GM23248 (cell line): ENCODE results near the gene KIF26A. TPM values are rescaled to one million over a fixed set of nuclear protein-coding genes. Genes with fewer than 3 reads are reported as not detected.

Experiments
- DNase-seq: peaks from one replicate; pipeline ENCODE4 v3.0.0-alpha.2; 2015
- H2AFZ ChIP-seq: fragments of 200-600 bp; sonication (generic); 2 replicates; pipeline ENCODE4 v1.6.1; 2016; ENCODE audit warnings: antibody characterized with exemption
- H3F3A ChIP-seq: fragments of 200-600 bp; sonication (generic); 2 replicates; pipeline ENCODE4 v1.6.1; 2016; ENCODE audit warnings: mild to moderate bottlenecking, antibody characterized with exemption, mixed run types; ENCODE audit not compliant: insufficient read depth
- H3K27ac ChIP-seq: fragments of 200-600 bp; sonication (generic); 2 replicates; pipeline ENCODE4 v1.5.1; 2016; ENCODE audit warnings: mild to moderate bottlenecking
- H3K27me3 ChIP-seq: fragments of 200-600 bp; sonication (generic); replicated peaks from 2 replicates; pipeline ENCODE4 v1.6.1; 2016; ENCODE audit warnings: mild to moderate bottlenecking; ENCODE audit not compliant: insufficient read depth
- H3K36me3 ChIP-seq: fragments of 200-600 bp; sonication (generic); 2 replicates; pipeline ENCODE4 v1.6.1; 2016; ENCODE audit warnings: low read depth, mild to moderate bottlenecking
- H3K4me1 ChIP-seq: fragments of 200-600 bp; sonication (generic); 2 replicates; pipeline ENCODE4 v1.6.1; 2016; ENCODE audit warnings: mild to moderate bottlenecking; ENCODE audit not compliant: insufficient read depth
- H3K4me2 ChIP-seq: fragments of 200-600 bp; sonication (generic); one replicate; pipeline ENCODE4 v1.6.1; 2016; ENCODE audit warnings: mild to moderate bottlenecking; ENCODE audit not compliant: unreplicated experiment
- H3K4me3 ChIP-seq: fragments of 200-600 bp; sonication (generic); 2 replicates; pipeline ENCODE4 v1.5.1; 2016; ENCODE audit warnings: mild to moderate bottlenecking
- H3K79me2 ChIP-seq: fragments of 200-600 bp; sonication (generic); 2 replicates; pipeline ENCODE4 v1.6.1; 2016; ENCODE audit warnings: mild to moderate bottlenecking; ENCODE audit not compliant: insufficient read depth
- H3K9ac ChIP-seq: fragments of 200-600 bp; sonication (generic); 2 replicates; pipeline ENCODE4 v1.6.1; 2016; ENCODE audit warnings: mild to moderate bottlenecking
- H3K9me2 ChIP-seq: fragments of 200-600 bp; sonication (generic); 2 replicates; pipeline ENCODE4 v1.6.1; 2016; ENCODE audit warnings: mixed run types, mild to moderate bottlenecking, moderate library complexity; ENCODE audit not compliant: insufficient read depth
- H3K9me3 ChIP-seq: fragments of 200-600 bp; sonication (generic); one replicate; pipeline ENCODE4 v1.6.1; 2017; ENCODE audit warnings: low read depth
- H4K20me1 ChIP-seq: fragments of 200-600 bp; sonication (generic); 2 replicates; pipeline ENCODE4 v1.6.0; 2016; ENCODE audit not compliant: insufficient read depth
- EZH2 ChIP-seq: fragments of 200-600 bp; sonication (generic); IDR thresholded peaks from 2 replicates; pipeline ENCODE4 v1.6.1; 2018; ENCODE audit warnings: antibody characterized with exemption, mild to moderate bottlenecking; ENCODE audit not compliant: insufficient read depth, poor library complexity, severe bottlenecking
- EZH2phosphoT487 ChIP-seq: fragments of 200-600 bp; sonication (generic); IDR thresholded peaks from 2 replicates; pipeline ENCODE4 v1.6.1; 2018; ENCODE audit warnings: antibody characterized with exemption, moderate library complexity, mild to moderate bottlenecking, low read depth; ENCODE audit not compliant: insufficient read depth
- WGBS, 2 experiments: methylation state at CpG; one replicate each; pipeline ENCODE4 v1.1.6; 2015 to 2017; ENCODE audit warnings: low lambda C conversion rate in 2 of 2, low coverage in 1 of 2; ENCODE audit errors: missing lambda C conversion rate in 2 of 2; 5-methylcytosine and 5-hydroxymethylcytosine counted together
- in situ Hi-C: fragments of 300-500 bp; cut with MboI; formaldehyde crosslinking; loops from 2 replicates; pipeline ENCODE4 v1.15.0; 2020
- polyA plus RNA-seq: library from polyadenylated mRNA; unstranded; fragments of >200 nt; fragmentation: Nextera tagmentation; extraction: Ambion mirVana; gene quantifications from 2 replicates; pipeline ENCODE4 v1.2.1, GENCODE V29; 2016
- total RNA-seq: library from RNA; depleted of rRNA; stranded (reverse); fragments of >200 nt; shearing (Covaris generic); gene quantifications from 2 replicates; pipeline ENCODE4 v1.2.3, GENCODE V29; 2014

The KIF26A gene
- total and polyA plus RNA-seq, 2 experiments from 2014 or later: not detected

- in situ Hi-C loops: no loop called here
- H2AFZ ChIP-seq: no peak overlapping the region
- no peak overlapping the region for H3K27ac ChIP-seq
- no peak overlapping the region for H3K4me2 ChIP-seq
- no peaks in the 10 kb centered on the region for H3K9me3 ChIP-seq
- H3F3A ChIP-seq: no peaks in the 10 kb centered on the region
- no peak overlapping the region for H3K4me3 ChIP-seq
- H3K79me2 ChIP-seq: no peaks in the 10 kb centered on the region
- TF ChIP-seq EZH2 (no peak), EZH2phosphoT487 (no peak)
- H4K20me1 ChIP-seq: no peaks in the 10 kb centered on the region
- 42 to 43% methylated on average over 14 to 21 of the region's 23 CpGs for WGBS, 2 experiments
- no peaks in the 10 kb centered on the region for H3K9me2 ChIP-seq
- H3K4me1 ChIP-seq: no peaks in the 10 kb centered on the region
- H3K27me3 ChIP-seq: no peaks in the 10 kb centered on the region; the same call in 1 of the 2 replicates
- H3K36me3 ChIP-seq: no peaks in the 10 kb centered on the region
- H3K9ac ChIP-seq: no peak overlapping the region
- DNase-seq: no peak
Measured at GRCh38 chr14:104103446-104104075, 34.8 kb upstream of the KIF26A start.

GRCh38 chr14:104104076-104104901 lies 34.1 kb upstream of the KIF26A start:
- H2AFZ ChIP-seq: no peak overlapping the region
- H3K9me3 ChIP-seq: no peaks in the 10 kb centered on the region
- H3K27me3 ChIP-seq: no peaks in the 10 kb centered on the region; the same call in 1 of the 2 replicates
- H3K4me3 ChIP-seq: no peak overlapping the region
- no peaks in the 10 kb centered on the region for H3K4me1 ChIP-seq
- H3F3A ChIP-seq: no peaks in the 10 kb centered on the region
- no peak for TF ChIP-seq EZH2
- TF ChIP-seq EZH2phosphoT487: no peak
- no peaks in the 10 kb centered on the region for H3K79me2 ChIP-seq
- H4K20me1 ChIP-seq: no peaks in the 10 kb centered on the region
- H3K9me2 ChIP-seq: no peaks in the 10 kb centered on the region
- no peaks in the 10 kb centered on the region for H3K36me3 ChIP-seq
- DNase-seq: no peak
- no peak overlapping the region for H3K27ac ChIP-seq
- no peak overlapping the region for H3K9ac ChIP-seq
- in situ Hi-C loops: no loop called here
- H3K4me2 ChIP-seq: no peak overlapping the region
- WGBS, 2 experiments: 66 to 73% methylated on average over 26 to 28 of the region's 35 CpGs

GRCh38 chr14:104105071-104105821 lies 33.1 kb upstream of the KIF26A start:
- H3K9ac ChIP-seq: no peak overlapping the region
- DNase-seq: no peak
- H4K20me1 ChIP-seq: no peaks in the 10 kb centered on the region
- in situ Hi-C loops: no loop called here
- no peaks in the 10 kb centered on the region for H3F3A ChIP-seq
- 57 to 63% methylated on average over 26 to 27 of the region's 27 CpGs for WGBS, 2 experiments
- H3K9me2 ChIP-seq: no peaks in the 10 kb centered on the region
- no peak overlapping the region for H3K4me3 ChIP-seq
- H3K4me1 ChIP-seq: no peaks in the 10 kb centered on the region
- no peaks in the 10 kb centered on the region for H3K36me3 ChIP-seq
- H3K79me2 ChIP-seq: no peaks in the 10 kb centered on the region
- no peaks in the 10 kb centered on the region for H3K9me3 ChIP-seq
- H2AFZ ChIP-seq: no peak overlapping the region
- TF ChIP-seq EZH2: no peak
- no peak for TF ChIP-seq EZH2phosphoT487
- no peak overlapping the region for H3K4me2 ChIP-seq
- H3K27ac ChIP-seq: no peak overlapping the region
- H3K27me3 ChIP-seq: no peaks in the 10 kb centered on the region; the same call in 1 of the 2 replicates

GRCh38 chr14:104105822-104106470 lies 32.4 kb upstream of the KIF26A start:
- no peak overlapping the region for H3K4me2 ChIP-seq
- no peak for DNase-seq
- H3F3A ChIP-seq: no peaks in the 10 kb centered on the region
- WGBS, 2 experiments: 61 to 64% methylated on average over 16 to 17 of the region's 18 CpGs
- no peaks in the 10 kb centered on the region for H3K36me3 ChIP-seq
- no peaks in the 10 kb centered on the region for H3K9me2 ChIP-seq
- no peak overlapping the region for H3K4me3 ChIP-seq
- H4K20me1 ChIP-seq: no peaks in the 10 kb centered on the region
- no peaks in the 10 kb centered on the region for H3K4me1 ChIP-seq
- no peak overlapping the region for H2AFZ ChIP-seq
- in situ Hi-C loops: no loop called here
- H3K9ac ChIP-seq: no peak overlapping the region
- no peak overlapping the region for H3K27ac ChIP-seq
- no peaks in the 10 kb centered on the region for H3K27me3 ChIP-seq
- no peak for TF ChIP-seq EZH2
- no peak for TF ChIP-seq EZH2phosphoT487
- no peaks in the 10 kb centered on the region for H3K9me3 ChIP-seq
- no peaks in the 10 kb centered on the region for H3K79me2 ChIP-seq
